Measurements from ENCODE around the gene ADAD2.

GRCh38 chr16:84218176-84218823 lies 27.3 kb downstream of the ADAD2 start:
- TF ChIP-seq CTCF (conservative IDR thresholded peaks at IDR 0.05) (no peak), ZFX (IDR thresholded peaks at IDR 0.05) (no peak)

Measured in C4-2B (cell line).